H1 (cell line): ENCODE data around the gene RADIL. TPM values are rescaled to one million over a fixed set of nuclear protein-coding genes. Genes with fewer than 3 reads are reported as not detected.

ENCODE experiments used
- CTCF ChIA-PET: fragments of 300-600 bp; sonication (Branson Sonifier 250); formaldehyde crosslinking; loops from one replicate; lab custom pipeline; 2021; ENCODE audit not compliant: partially characterized antibody; lab: Charles Lee
- POLR2A ChIA-PET: fragments of 300-600 bp; sonication (Branson Sonifier 250); formaldehyde crosslinking; loops from one replicate; lab custom pipeline; 2021; ENCODE audit warnings: inconsistent platforms; ENCODE audit not compliant: partially characterized antibody; lab: Charles Lee
- DNase-seq, 2 experiments: peaks; one replicate each; pipeline versions ENCODE4 v3.0.0 to v3.0.0-alpha.2; 2010 to 2022; ENCODE audit warnings: low spot score in 2 of 2, low read depth in 1 of 2, mixed read lengths in 1 of 2
- FAIRE-seq: peaks from 2 replicates; lab custom pipeline; 2011; peaks lifted over from hg19 to GRCh38; lab: Jason Lieb, UNC
- H2AFZ ChIP-seq: 2 replicates; pipeline ENCODE4 v1.8.1; 2012; ENCODE audit warnings: low read length, inconsistent platforms
- H2AK5ac ChIP-seq: 2 replicates; pipeline ENCODE4 v1.6.1; 2013; ENCODE audit warnings: low read depth, low read length
- H2BK120ac ChIP-seq: replicated peaks from 2 replicates; pipeline ENCODE3; 2013; ENCODE audit warnings: low read depth, low read length, inconsistent platforms
- H2BK12ac ChIP-seq: 2 replicates; pipeline ENCODE4 v1.6.1; 2013; ENCODE audit warnings: low read depth, low read length
- H2BK15ac ChIP-seq: 2 replicates; pipeline ENCODE4 v1.6.1; 2013; ENCODE audit warnings: low read length
- H2BK20ac ChIP-seq: 2 replicates; pipeline ENCODE4 v1.6.1; 2013; ENCODE audit warnings: low read length
- H2BK5ac ChIP-seq: 2 replicates; pipeline ENCODE4 v1.6.1; 2013; ENCODE audit warnings: low read depth, low read length
- H3K14ac ChIP-seq: 2 replicates; pipeline ENCODE4 v1.6.1; 2013; ENCODE audit warnings: inconsistent platforms; ENCODE audit not compliant: insufficient read length
- H3K18ac ChIP-seq: 2 replicates; pipeline ENCODE4 v1.6.1; 2013; ENCODE audit warnings: low read length; ENCODE audit errors: extremely low read depth
- H3K23ac ChIP-seq: 2 replicates; pipeline ENCODE4 v1.6.1; 2013; ENCODE audit warnings: inconsistent platforms; ENCODE audit not compliant: insufficient read length
- H3K23me2 ChIP-seq: 2 replicates; pipeline ENCODE4 v1.6.1; 2013; ENCODE audit warnings: low read depth, low read length
- H3K27ac ChIP-seq: 2 replicates; pipeline ENCODE4 v1.6.1; 2011; ENCODE audit warnings: low read depth, low read length, inconsistent platforms
- H3K27me3 ChIP-seq, 4 experiments: replicated peaks in 1 of 4; 1 replicate in 1 of 4; 2 replicates in 3 of 4; pipeline versions ENCODE4 v1.6.1 to v1.8.1; 2011 to 2013; ENCODE audit warnings: low read length in 3 of 4, mild to moderate bottlenecking in 3 of 4, inconsistent platforms in 2 of 4, mixed read lengths in 2 of 4, moderate library complexity in 1 of 4; ENCODE audit not compliant: control insufficient read depth in 3 of 4, insufficient read depth in 3 of 4; ENCODE audit errors: extremely low read depth in 1 of 4
- H3K36me3 ChIP-seq, 4 experiments: 2 replicates each; pipeline versions ENCODE4 v1.6.1 to v1.8.1; 2011 to 2013; ENCODE audit warnings: mild to moderate bottlenecking in 4 of 4, low read length in 3 of 4, moderate library complexity in 2 of 4, control low read depth in 1 of 4, inconsistent platforms in 1 of 4; ENCODE audit not compliant: insufficient read depth in 4 of 4, control insufficient read depth in 2 of 4
- H3K4ac ChIP-seq: replicated peaks from 2 replicates; pipeline ENCODE3; 2013; ENCODE audit warnings: low read length, low read depth, mixed read lengths, inconsistent platforms; ENCODE audit not compliant: insufficient read length
- H3K4me1 ChIP-seq, 4 experiments: replicated peaks in 1 of 4; 1 replicate in 1 of 4; 2 replicates in 3 of 4; pipeline versions ENCODE4 v1.6.1 to v1.8.1; 2011 to 2013; ENCODE audit warnings: low read length in 3 of 4, inconsistent platforms in 2 of 4, mixed read lengths in 1 of 4; ENCODE audit not compliant: insufficient read depth in 4 of 4, control insufficient read depth in 3 of 4
- H3K4me2 ChIP-seq, 2 experiments: 2 replicates each; pipeline versions ENCODE4 v1.6.1 to v1.8.1; 2011 to 2013; ENCODE audit warnings: low read depth in 2 of 2, low read length in 2 of 2, control low read depth in 1 of 2, inconsistent platforms in 1 of 2, mild to moderate bottlenecking in 1 of 2; ENCODE audit not compliant: insufficient read depth in 1 of 2
- H3K4me3 ChIP-seq, 4 experiments: fragments of 200-600, 300-600 bp in 1 of 4; sonication (generic), shearing (Covaris generic), sonication (Bioruptor Twin) in 1 of 4; 2 replicates each; pipeline versions ENCODE4 v1.5.1 to v1.8.1; 2011 to 2016; ENCODE audit warnings: low read length in 4 of 4, low read depth in 3 of 4, control low read depth in 2 of 4, inconsistent platforms in 2 of 4, mild to moderate bottlenecking in 2 of 4, mixed read lengths in 1 of 4, moderate library complexity in 1 of 4; ENCODE audit not compliant: insufficient read depth in 2 of 4; ENCODE audit errors: extremely low read depth in 1 of 4
- H3K56ac ChIP-seq: replicated peaks from 2 replicates; pipeline ENCODE3; 2013; ENCODE audit warnings: low read depth, mild to moderate bottlenecking, mixed read lengths, low read length, inconsistent platforms; ENCODE audit not compliant: insufficient read length
- H3K79me1 ChIP-seq: 2 replicates; pipeline ENCODE4 v1.6.1; 2013; ENCODE audit warnings: low read depth, low read length, control low read depth
- H3K79me2 ChIP-seq, 2 experiments: 2 replicates each; pipeline versions ENCODE4 v1.6.1 to v1.8.1; 2012 to 2013; ENCODE audit warnings: low read length in 2 of 2, mild to moderate bottlenecking in 2 of 2, inconsistent platforms in 1 of 2; ENCODE audit not compliant: insufficient read depth in 2 of 2, control insufficient read depth in 1 of 2
- H3K9ac ChIP-seq, 4 experiments: replicated peaks in 1 of 4; 1 replicate in 1 of 4; 2 replicates in 3 of 4; pipeline versions ENCODE4 v1.6.1 to v1.8.1; 2011 to 2013; ENCODE audit warnings: low read depth in 3 of 4, low read length in 3 of 4, control low read depth in 2 of 4, mild to moderate bottlenecking in 2 of 4, moderate library complexity in 2 of 4, inconsistent platforms in 1 of 4; ENCODE audit errors: extremely low read depth in 1 of 4
- H3K9me3 ChIP-seq, 2 experiments: 2 replicates each; pipeline versions ENCODE4 v1.6.1 to v1.8.1; 2012 to 2013; ENCODE audit warnings: mild to moderate bottlenecking in 2 of 2, moderate library complexity in 2 of 2, control low read depth in 1 of 2, inconsistent platforms in 1 of 2, low read depth in 1 of 2, low read length in 1 of 2, mixed read lengths in 1 of 2; ENCODE audit not compliant: insufficient read depth in 2 of 2
- H4K20me1 ChIP-seq, 2 experiments: replicated peaks in 1 of 2; 2 replicates each; pipeline versions ENCODE3 to v1.8.1; 2011 to 2013; ENCODE audit warnings: inconsistent platforms in 2 of 2, low read length in 2 of 2, mild to moderate bottlenecking in 1 of 2; ENCODE audit not compliant: insufficient read depth in 2 of 2, control insufficient read depth in 1 of 2
- H4K5ac ChIP-seq: 2 replicates; pipeline ENCODE4 v1.6.1; 2013; ENCODE audit warnings: low read length, low read depth, mixed read lengths, inconsistent platforms; ENCODE audit not compliant: insufficient read length
- H4K8ac ChIP-seq: 2 replicates; pipeline ENCODE4 v1.8.0; 2013; ENCODE audit warnings: mild to moderate bottlenecking, moderate library complexity, low read length, inconsistent platforms; ENCODE audit not compliant: insufficient read depth; ENCODE audit errors: extremely low read depth
- H4K91ac ChIP-seq: replicated peaks from 2 replicates; pipeline ENCODE3; 2013; ENCODE audit warnings: low read length, mixed read lengths, inconsistent platforms; ENCODE audit not compliant: insufficient read length
- ATF2 ChIP-seq: IDR thresholded peaks from 2 replicates; pipeline ENCODE4 v1.6.1; 2012; ENCODE audit warnings: low read length, inconsistent platforms
- CREB1 ChIP-seq: IDR thresholded peaks from 2 replicates; pipeline ENCODE4 v1.6.1; 2012; ENCODE audit warnings: inconsistent platforms
- GTF2F1 ChIP-seq: IDR thresholded peaks from 2 replicates; pipeline ENCODE4 v1.6.1; 2012; ENCODE audit warnings: low read depth, low read length, improper control_type of control experiment, borderline replicate concordance
- JUN ChIP-seq: IDR thresholded peaks from 2 replicates; pipeline ENCODE4 v1.6.1; 2011; ENCODE audit warnings: low read depth, mild to moderate bottlenecking, improper control_type of control experiment, low read length
- TCF12 ChIP-seq: IDR thresholded peaks from 2 replicates; pipeline ENCODE4 v1.6.1; 2011; ENCODE audit warnings: low read depth, mild to moderate bottlenecking, low read length
- ZNF274 ChIP-seq: IDR thresholded peaks from 2 replicates; pipeline ENCODE4 v1.7.0; 2012; ENCODE audit warnings: low read length, borderline replicate concordance; ENCODE audit errors: extremely low read depth
- WGBS, 2 experiments: shearing (Covaris generic) in 1 of 2; methylation state at CpG; one replicate each; pipeline versions ENCODE4 v1.1.6 to v1.1.7; 2013 to 2015; ENCODE audit warnings: low lambda C conversion rate in 2 of 2, mixed read lengths in 2 of 2, inconsistent platforms in 1 of 2, low coverage in 1 of 2, missing lambda C conversion rate in 1 of 2; ENCODE audit not compliant: insufficient replicate concordance in 2 of 2, insufficient coverage in 1 of 2, insufficient read length in 1 of 2; ENCODE audit errors: extremely low coverage in 1 of 2, missing lambda C conversion rate in 1 of 2; 5-methylcytosine and 5-hydroxymethylcytosine counted together
- polyA plus RNA-seq, 7 experiments: library from polyadenylated mRNA; depleted of rRNA in 3 of 7; stranded (reverse) in 5 of 7; unstranded in 2 of 7; fragments of >200 nt in 5 of 7; fragments of 200-250 nt in 2 of 7; gene quantifications; 1 replicate in 5 of 7; 2 replicates in 1 of 7; 4 replicates in 1 of 7; pipeline versions ENCODE4 v1.2.1 to v1.2.3, GENCODE V29; 2011 to 2013; ENCODE audit warnings: missing spikeins in 2 of 7, mixed read lengths in 2 of 7
- total RNA-seq: library from RNA; stranded (reverse); fragmentation: NEBNext Ultra II Directional; extraction: Animal tissue kit (Norgen Biotek cat#: 25700); gene quantifications from 2 replicates; pipeline ENCODE4 v1.2.1, GENCODE V29; 2021

RADIL gene
- total and polyA plus RNA-seq, 2 of the 8 experiments (the other 6 are each of a cell fraction or from before 2014, with no cell fraction given), result 5.0 to 5.4 TPM

GRCh38 chr7:4841836-4842235 is 41.7 kb downstream of the RADIL start:
- Histone ChIP-seq H3K36me3 (no peaks in the 10 kb centered on the region), H2AFZ (no peak overlapping the region), H4K20me1 (peaks cover 0 to 6% of the 10 kb centered on the region in 2 experiments), H3K79me2 (no peaks in the 10 kb centered on the region), H3K27ac (no peak overlapping the region), H4K91ac (no peak overlapping the region), H3K79me1 (no peaks in the 10 kb centered on the region), H3K23ac (no peak overlapping the region), H3K4me1 (peaks cover 0 to 4% (median 0%) of the 10 kb centered on the region in 4 experiments; a peak in 1 of 7 replicates), H3K56ac (no peak overlapping the region), H3K4me3 (no peak overlapping the region), H4K8ac (no peak overlapping the region), H4K5ac (no peak overlapping the region), H3K4me2 (no peak overlapping the region), H3K27me3 (no peaks in the 10 kb centered on the region), H2BK12ac (no peak overlapping the region), H3K9me3 (no peaks in the 10 kb centered on the region), H3K18ac (no peak overlapping the region), H3K14ac (no peak overlapping the region), H3K23me2 (peaks cover 2% of the 10 kb centered on the region; the same call in 1 of the 2 replicates), H2BK120ac (no peak overlapping the region), H2BK5ac (no peak overlapping the region), H3K9ac (no peak overlapping the region), H2BK20ac (no peak overlapping the region), H2BK15ac (no peak overlapping the region), H3K4ac (no peak overlapping the region), H2AK5ac (no peak overlapping the region)
- ChIA-PET CTCF (interaction anchor here (0.9 to 5.8 kb wide), 4 partner anchors 11 to 50 kb away, joined by 3 to 51 read pairs (median 21); partner anchors contain the start of gene RADIL), POLR2A (no interaction called here)
- DNase-seq (no peak), FAIRE-seq (no peak)
- WGBS, 2 experiments, result 98% methylated on average over 11 of the region's 13 CpGs; no CpG with 5 or more reads in 1 of the 2 experiments
- TF ChIP-seq TCF12, result no peak
- TF ChIP-seq JUN, result no peak
- TF ChIP-seq CREB1, result no peak
- TF ChIP-seq GTF2F1, result no peak
- TF ChIP-seq ATF2, result no peak
- no peak for TF ChIP-seq ZNF274
